ENCODE data around the gene MLPH. TPM values are rescaled to one million over a fixed set of nuclear protein-coding genes. Genes with fewer than 3 reads are reported as not detected.
A peak's percentile ranks its signal among the peaks of the same experiment; 100 is the strongest.

Gene MLPH
- total and polyA plus RNA-seq, 10 donors: 0.09 to 1.4 (median 0.35) TPM; not detected in 3

- Histone ChIP-seq H3K4me3 (no peak overlapping the region), H3K27ac (no peak overlapping the region), H3K4me1 (peaks cover 0 to 10% (median 0%) of the 10 kb centered on the region in 6 donors), H3K36me3 (no peaks in the 10 kb centered on the region), H3K27me3 (replicated peaks in 1 of 7) (peaks cover 0 to 12% (median 0%) of the 10 kb centered on the region in 7 donors), H3K9me3 (no peaks in the 10 kb centered on the region)
- peak; percentile 66 for DNase-seq
- intact Hi-C loops (cut with DNase I; ENCODE audit: low total_unique reads): no loop called here
- 89 to 96% (median 91%) methylated on average over 12 to 17 of the region's 17 CpGs for WGBS, 5 donors
- TF ChIP-seq CTCF (IDR thresholded peaks at IDR 0.05 in 8 of 11, conservative IDR thresholded peaks at IDR 0.05 in 3 of 11) (no peak), POLR2AphosphoS5 (IDR thresholded peaks at IDR 0.05) (no peak), POLR2A (IDR thresholded peaks at IDR 0.05) (no peak)
Observed at GRCh38 chr2:237525559-237526157, 38.6 kb downstream of the MLPH start.

- no peak for TF ChIP-seq POLR2A (IDR thresholded peaks at IDR 0.05)
- no peak for TF ChIP-seq CTCF (IDR thresholded peaks at IDR 0.05 in 8 of 11, conservative IDR thresholded peaks at IDR 0.05 in 3 of 11)
- no peak for TF ChIP-seq POLR2AphosphoS5 (IDR thresholded peaks at IDR 0.05)
- intact Hi-C loops (cut with DNase I; ENCODE audit: low total_unique reads): no loop called here
- H3K4me3 ChIP-seq: no peak overlapping the region
- H3K4me1 ChIP-seq: peaks cover 0 to 10% (median 0%) of the 10 kb centered on the region in 6 donors
- H3K27ac ChIP-seq: no peak overlapping the region
- DNase-seq: no peak
- peaks cover 0 to 12% (median 0%) of the 10 kb centered on the region in 7 donors for H3K27me3 ChIP-seq (replicated peaks in 1 of 7)
- H3K9me3 ChIP-seq: no peaks in the 10 kb centered on the region
- WGBS, 5 donors: 88 to 93% (median 92%) methylated on average over 11 of the region's 11 CpGs
- no peaks in the 10 kb centered on the region for H3K36me3 ChIP-seq
Observed at GRCh38 chr2:237527233-237527632, 40.2 kb downstream of the MLPH start.

- Histone ChIP-seq H3K27me3 (replicated peaks in 1 of 7) (peaks cover 0 to 12% (median 0%) of the 10 kb centered on the region in 7 donors), H3K27ac (no peak overlapping the region), H3K36me3 (no peaks in the 10 kb centered on the region), H3K9me3 (no peaks in the 10 kb centered on the region), H3K4me3 (no peak overlapping the region), H3K4me1 (peaks cover 0 to 10% (median 0%) of the 10 kb centered on the region in 6 donors)
- DNase-seq: no peak
- intact Hi-C loops (cut with DNase I; ENCODE audit: low total_unique reads): no loop called here
- 93 to 95% (median 95%) methylated on average over 5 of the region's 5 CpGs for WGBS, 5 donors
- TF ChIP-seq POLR2AphosphoS5 (IDR thresholded peaks at IDR 0.05) (no peak), POLR2A (IDR thresholded peaks at IDR 0.05) (no peak), CTCF (IDR thresholded peaks at IDR 0.05 in 8 of 11, conservative IDR thresholded peaks at IDR 0.05 in 3 of 11) (no peak)
Observed at GRCh38 chr2:237527766-237528165, 40.7 kb downstream of the MLPH start.

- TF ChIP-seq POLR2A (IDR thresholded peaks at IDR 0.05): no peak
- TF ChIP-seq CTCF (IDR thresholded peaks at IDR 0.05 in 8 of 11, conservative IDR thresholded peaks at IDR 0.05 in 3 of 11): no peak
- TF ChIP-seq POLR2AphosphoS5 (IDR thresholded peaks at IDR 0.05): no peak
- no peak overlapping the region for H3K27ac ChIP-seq
- no peaks in the 10 kb centered on the region for H3K9me3 ChIP-seq
- DNase-seq: peak; percentile 52
- peaks cover 0 to 10% (median 0%) of the 10 kb centered on the region in 6 donors for H3K4me1 ChIP-seq
- H3K36me3 ChIP-seq: no peaks in the 10 kb centered on the region
- 70 to 85% (median 80%) methylated on average over 13 to 19 of the region's 19 CpGs for WGBS, 5 donors
- intact Hi-C loops (cut with DNase I; ENCODE audit: low total_unique reads): no loop called here
- peaks cover 0 to 12% (median 0%) of the 10 kb centered on the region in 7 donors for H3K27me3 ChIP-seq (replicated peaks in 1 of 7)
- no peak overlapping the region for H3K4me3 ChIP-seq
Observed at GRCh38 chr2:237529452-237530402, 42.7 kb downstream of the MLPH start.
